ENCODE measurements around the gene IFT122.
"Not testable (repeated sequence)": the region's sequence is repeated elsewhere in the genome, so short reads cannot be mapped to it uniquely, and the experiment has no call there.

The IFT122 gene

GRCh38 chr3:129439817-129440617 lies at the start of gene IFT122, which contains the start of gene MBD4:
Gene IFT122, plus strand, starts transcription at chr3:129440224. Its CDS starts 107 bp downstream, at chr3:129440331.
Gene MBD4, minus strand, starts transcription at chr3:129439948. Its CDS starts 115 bp downstream, at chr3:129439833.
- peak; percentile 97 for DNase-seq (ENCODE audit: low read depth)

DNA sequence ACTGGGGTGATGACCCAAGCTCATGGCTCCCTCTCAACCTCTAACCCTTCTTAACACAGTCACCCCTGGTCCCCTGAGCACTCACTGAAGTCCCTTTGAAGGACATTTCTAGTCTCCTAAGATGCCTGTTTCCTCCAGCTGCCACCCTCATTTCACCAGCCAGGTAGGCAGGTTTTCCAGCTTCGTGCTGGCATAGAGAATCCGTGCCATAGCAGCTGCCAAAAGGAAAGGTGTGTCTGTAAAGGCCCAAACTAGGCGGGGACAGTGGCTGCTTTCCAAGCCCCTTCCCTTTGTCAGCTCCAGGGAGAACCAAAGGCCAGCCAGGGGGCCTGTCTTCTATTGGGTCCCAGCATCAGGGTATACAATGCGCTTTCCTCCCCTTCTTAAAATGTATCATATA lies 48.4 kb upstream of the IFT122 start:
- not testable (repeated sequence) for DNase-seq (ENCODE audit: low read depth)

DNA sequence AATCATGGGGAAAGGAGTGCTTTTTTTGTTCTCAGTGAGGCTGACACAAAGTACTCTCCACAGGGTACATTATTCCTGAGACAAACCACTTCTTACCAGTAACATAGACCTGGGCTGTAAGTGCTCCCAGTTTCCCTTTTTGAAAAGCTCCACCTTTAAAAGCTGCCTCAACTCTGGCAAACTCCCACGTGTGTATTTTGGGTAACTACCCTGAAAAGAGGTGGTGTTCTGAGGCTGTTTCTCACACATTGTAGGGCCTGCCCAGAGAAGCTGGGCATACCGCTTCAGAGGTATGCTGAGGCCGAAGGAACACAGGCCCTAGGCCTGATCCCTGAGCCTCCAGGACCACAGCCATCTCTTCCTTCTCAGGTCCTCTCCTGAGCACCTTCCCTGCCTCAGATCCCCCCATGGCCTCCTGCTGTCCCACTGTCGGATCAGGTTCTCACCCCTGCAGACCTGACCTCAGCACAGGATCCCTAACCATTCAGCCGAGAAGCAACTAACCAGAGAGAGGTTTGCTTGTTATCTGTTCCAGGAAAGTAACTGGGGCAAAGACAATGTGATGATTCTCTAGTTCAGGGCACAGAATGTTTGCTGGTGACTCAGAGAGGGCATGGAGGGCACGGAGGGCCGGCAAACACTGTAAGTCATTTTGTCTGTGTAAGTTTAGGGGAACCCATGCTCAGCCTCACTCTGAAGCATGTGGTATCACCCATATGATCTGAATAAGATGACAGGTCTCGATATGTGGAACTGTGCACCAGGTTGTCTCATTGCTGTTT lies 47.7 kb upstream of the IFT122 start:
- DNase-seq (ENCODE audit: low read depth), result not testable (repeated sequence)

GRCh38 chr3:129393271-129393670 lies 46.8 kb upstream of the IFT122 start:
- no peak for DNase-seq (ENCODE audit: low read depth)

DNA sequence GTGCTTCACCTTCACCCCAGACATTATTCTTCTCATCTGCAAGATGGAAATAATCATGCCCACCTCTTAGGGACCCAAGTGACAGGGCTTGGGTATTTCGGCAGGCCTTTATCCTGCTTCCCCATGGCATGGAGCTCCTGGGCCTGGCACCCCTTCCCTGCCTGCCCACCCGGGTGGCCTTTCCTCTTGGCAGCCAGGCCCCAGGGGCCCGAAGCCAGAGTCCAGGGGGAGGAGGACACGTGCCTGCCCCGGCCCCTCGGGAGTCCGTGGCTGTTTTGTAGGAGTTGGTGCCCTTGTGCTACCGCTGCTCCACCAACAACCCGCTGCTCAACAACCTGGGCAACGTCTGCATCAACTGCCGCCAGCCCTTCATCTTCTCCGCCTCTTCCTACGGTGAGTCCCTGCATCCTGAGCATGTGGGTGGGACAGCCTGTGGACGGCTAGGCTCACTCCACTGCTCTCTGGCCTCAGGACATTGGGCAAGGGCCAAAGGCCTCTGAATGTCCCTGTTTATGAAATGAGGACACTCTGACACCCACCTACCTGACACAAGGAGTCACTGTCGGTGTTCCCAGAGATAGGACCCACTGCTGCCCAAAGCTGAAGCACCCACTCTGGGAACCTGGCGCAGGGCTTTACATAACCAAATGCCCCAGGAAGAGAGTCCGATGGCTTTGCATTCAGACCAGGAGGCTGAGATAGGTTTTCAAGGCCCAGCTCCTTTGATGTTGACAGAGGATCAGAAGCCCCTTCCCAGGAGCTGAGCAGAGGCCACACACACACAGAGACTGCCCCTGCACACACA lies 46.1 kb upstream of the IFT122 start:
- not testable (repeated sequence) for DNase-seq (ENCODE audit: low read depth)

DNA sequence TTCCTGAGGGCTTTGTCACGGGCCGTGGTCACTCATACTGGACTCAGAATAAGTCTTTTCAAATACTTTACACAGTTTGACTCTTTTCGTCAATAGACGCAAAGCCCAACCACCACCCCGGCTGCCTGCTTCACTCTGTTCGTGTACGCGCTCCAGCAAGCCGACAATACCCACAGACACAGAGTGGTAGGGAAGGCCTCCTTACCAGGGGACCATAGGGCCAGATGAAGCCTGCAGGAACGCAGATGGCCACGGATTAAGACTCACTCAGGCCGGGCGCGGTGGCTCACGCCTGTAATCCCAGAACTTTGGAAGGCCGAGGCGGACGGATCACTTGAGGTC lies 41.2 kb upstream of the IFT122 start:
- no peak for DNase-seq (ENCODE audit: low read depth)

DNA sequence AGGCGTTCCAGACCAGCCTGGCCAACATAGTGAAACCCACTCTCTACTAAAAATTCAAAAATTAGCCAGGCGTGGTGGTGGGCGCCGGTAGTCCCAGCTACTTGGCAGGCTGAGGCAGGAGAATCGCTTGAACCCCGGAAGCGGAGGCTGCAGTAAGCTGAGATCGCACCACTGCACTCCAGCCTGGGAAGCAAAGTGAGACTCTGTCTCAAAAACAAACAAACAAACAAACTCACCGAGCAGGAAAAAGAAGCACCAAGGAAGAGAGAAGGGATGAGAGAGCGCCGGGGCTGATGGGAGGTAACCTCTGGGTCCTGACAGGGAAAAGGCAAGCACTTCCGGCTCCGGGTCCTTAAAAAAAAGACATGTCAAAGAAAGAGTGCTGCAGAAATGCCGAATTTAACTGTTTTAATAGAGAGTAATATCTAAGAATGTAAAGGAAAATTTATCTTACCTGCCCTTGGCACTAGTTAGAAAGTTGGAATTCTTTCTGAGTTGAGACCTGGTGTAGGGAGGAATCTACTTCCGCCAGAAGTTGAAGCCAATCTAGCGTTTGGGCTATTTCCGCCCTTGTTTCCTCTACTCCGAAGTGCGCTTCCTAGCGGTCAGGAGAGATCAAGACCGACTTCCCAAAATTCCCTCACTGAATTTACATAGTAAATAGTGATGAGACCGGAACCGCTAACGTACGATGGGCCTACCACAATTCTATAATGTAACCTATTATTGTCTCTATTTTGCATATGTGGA lies 40.7 kb upstream of the IFT122 start:
- peak; percentile 53 for DNase-seq (ENCODE audit: low read depth)

DNA sequence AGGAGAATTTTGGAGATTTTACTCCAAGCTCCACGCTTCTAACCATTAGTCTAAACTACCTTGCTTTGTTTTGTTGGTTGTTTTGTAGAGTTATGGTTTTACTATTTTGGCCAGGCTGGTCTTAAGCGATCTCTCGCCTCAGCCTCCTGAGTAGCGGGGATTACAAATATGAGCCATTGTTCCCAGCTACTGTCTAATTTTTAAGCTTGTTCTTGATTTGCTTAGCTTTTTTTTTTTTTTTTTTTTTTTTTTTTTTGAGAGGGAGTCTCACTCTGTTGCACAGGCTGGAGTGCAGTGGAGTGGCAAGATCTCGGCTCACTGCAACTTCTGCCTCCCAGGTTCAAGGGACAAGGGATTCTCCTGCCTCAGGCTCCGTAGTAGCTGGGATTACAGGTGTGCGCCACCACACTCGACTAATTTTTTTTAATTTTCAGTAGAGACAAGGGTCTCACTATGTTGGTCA lies 40.1 kb upstream of the IFT122 start:
- DNase-seq (ENCODE audit: low read depth), result no peak

GRCh38 chr3:129402210-129402609 lies 37.8 kb upstream of the IFT122 start:
- DNase-seq (ENCODE audit: low read depth), result no peak

DNA sequence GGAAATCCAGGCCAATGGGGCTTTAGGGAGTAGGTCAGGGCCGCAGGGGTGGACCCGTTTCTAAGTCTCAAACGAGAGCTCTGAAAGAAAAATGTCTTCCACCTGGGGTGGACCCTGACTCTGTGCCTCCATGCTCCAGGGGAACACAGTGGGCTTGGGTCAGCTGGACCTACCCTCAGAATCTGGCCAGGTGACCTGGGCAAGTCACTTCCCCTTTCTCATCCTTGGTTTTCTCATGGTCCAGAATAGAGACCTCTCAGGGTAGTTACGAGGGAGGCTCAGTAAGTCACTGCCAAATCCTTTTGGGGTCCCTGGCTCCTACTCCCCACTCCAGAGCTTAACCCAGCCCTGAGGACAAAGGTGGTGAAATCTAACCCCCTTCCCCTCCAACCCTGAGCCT lies 37.4 kb upstream of the IFT122 start:
- no peak for DNase-seq (ENCODE audit: low read depth)

DNA sequence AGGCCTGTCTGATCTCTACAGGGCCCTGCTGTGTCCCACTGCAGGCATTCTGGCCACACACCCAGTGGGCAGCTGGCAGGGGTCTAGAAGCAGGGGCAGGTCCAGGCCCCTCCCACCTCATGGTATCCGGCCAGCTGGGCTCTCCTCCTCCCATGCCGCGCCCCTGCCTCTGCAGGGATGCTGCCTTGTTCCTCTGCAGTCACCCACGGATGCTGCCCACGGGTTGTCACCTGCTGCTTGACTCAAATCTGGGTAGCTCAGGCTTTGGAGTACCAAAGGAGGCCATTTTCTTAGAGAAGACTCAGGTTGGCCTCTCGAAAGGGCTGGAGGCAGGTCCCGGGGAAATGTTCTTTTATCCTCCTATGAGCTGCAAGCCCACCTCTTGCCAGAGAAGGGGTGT lies 36.6 kb upstream of the IFT122 start:
- no peak for DNase-seq (ENCODE audit: low read depth)

DNA sequence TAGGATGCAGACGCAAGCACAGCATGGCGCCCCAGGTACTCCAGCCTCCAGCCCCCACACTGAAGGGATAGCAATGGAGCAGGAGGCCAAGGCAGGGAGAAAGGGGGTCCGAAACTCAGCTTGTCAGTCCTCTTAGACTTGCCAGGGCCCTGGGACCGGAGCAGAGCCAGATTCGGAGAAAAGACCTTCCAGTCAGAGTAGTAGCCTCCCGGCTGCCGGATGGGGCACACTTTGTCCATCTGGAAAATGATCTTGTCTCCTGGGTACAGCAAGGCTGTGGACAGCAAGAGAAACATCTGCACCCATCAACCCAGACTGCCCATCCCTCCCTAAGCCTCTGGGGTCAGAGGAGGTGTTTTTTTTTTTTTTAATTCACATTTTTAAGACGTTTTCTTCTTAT lies 35.9 kb upstream of the IFT122 start:
- DNase-seq (ENCODE audit: low read depth), result no peak

GRCh38 chr3:129404610-129405009 lies 35.4 kb upstream of the IFT122 start:
- DNase-seq (ENCODE audit: low read depth), result no peak

DNA sequence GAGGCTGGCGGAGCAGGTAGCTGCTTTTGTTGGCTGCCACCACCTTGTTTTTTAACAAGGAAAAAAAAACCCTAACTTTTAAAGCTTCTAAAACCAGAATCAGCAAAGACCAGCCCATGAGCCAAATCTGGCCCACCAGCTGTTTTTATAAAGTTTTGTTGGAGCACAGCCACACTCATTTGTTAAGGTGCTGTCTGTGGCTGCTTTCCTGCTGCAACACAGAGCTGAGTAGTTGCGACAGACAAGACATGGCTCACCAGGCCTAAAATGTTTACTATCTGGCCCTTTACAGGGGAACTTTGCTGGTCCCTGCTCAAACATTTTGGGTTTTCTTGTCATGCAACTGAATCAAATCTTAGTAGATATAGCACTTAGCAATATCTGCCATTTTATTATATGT lies 30.5 kb upstream of the IFT122 start:
- no peak for DNase-seq (ENCODE audit: low read depth)

DNA sequence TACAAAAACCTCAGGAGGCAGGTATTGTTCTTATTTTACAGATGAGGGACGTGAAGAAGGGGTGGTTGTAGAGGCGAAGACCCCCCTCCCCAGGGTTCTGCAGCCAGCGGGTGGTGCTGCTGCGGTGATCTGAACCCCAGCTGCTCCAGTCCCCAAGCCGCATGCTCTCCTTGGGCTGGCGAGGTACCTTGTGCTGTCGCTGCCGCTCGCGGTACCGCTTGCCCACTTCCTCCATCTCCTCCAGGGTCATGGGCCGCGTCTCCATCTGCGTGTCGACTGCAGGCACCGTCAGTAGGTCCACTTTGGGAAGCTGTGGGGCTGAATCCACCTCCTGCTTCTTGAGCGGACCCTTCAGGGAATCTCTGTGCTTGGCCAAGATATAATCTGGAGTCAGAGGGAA lies 29.1 kb upstream of the IFT122 start:
- DNase-seq (ENCODE audit: low read depth), result no peak

- DNase-seq (ENCODE audit: low read depth), result no peak
Measured at GRCh38 chr3:129412542-129413198, 27.4 kb upstream of the IFT122 start.

GRCh38 chr3:129413238-129413637 lies 26.8 kb upstream of the IFT122 start:
- not testable (repeated sequence) for DNase-seq (ENCODE audit: low read depth)

DNA sequence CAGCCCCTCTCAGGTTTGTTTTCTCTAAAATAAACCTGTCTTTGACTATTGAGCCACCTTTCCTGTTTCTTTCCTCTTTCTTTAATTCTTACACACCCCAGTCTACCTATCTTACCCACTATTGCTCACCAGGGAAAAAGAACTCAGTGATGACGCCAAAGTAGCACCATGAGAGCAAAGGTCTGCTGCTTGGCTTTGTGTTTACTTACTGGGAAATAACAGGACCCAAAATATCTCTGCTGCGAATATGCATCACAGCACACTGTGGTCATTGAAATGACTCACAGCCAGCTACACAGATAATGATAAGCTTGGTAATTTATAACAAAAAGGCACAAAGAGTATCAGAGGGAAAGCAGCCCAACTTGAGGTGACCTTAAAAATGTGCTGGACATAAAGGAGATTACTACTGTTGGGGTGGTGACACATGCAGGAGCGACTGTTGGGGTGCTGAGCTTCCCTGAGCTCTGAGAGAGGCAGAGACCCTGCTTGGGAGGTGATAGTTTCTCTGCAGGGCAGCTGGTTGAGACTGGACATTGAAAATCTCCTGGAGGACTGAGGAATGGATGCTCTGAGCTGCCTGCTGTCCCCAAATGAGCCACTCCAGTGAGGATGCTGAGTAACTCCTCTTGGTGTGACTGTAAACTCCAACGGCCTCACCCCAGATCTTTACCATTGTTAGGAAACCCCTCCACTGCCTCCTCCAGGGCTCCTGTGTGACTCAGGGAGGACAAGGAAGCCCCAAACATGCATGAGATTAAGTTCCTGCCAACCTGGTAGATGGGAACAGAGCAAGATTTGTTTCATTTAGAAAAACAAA lies 26.1 kb upstream of the IFT122 start:
- DNase-seq (ENCODE audit: low read depth), result no peak

GRCh38 chr3:129415378-129415777 lies 24.6 kb upstream of the IFT122 start:
- no peak for DNase-seq (ENCODE audit: low read depth)

- DNase-seq (ENCODE audit: low read depth), result no peak
Measured at GRCh38 chr3:129415830-129416229, 24.2 kb upstream of the IFT122 start.

Data from activated T-helper 1 cell treated with Interleukin-2 at 50 U/mL for 16 hours (primary cell).